Stimulated activated CD8-positive, alpha-beta memory T cell treated with anti-CD3 and anti-CD28 coated beads, Interleukin-4, amount 100 ng/mL, for 48 hours (primary cell): ENCODE data around the gene RPS6KC1.
"Not testable (repeated sequence)": the region's sequence is repeated elsewhere in the genome, so short reads cannot be mapped to it uniquely, and the experiment has no call there.

Experiments
- DNase-seq: peaks from one replicate; pipeline ENCODE4 v3.0.0-alpha.2; 2020

RPS6KC1 gene

DNA sequence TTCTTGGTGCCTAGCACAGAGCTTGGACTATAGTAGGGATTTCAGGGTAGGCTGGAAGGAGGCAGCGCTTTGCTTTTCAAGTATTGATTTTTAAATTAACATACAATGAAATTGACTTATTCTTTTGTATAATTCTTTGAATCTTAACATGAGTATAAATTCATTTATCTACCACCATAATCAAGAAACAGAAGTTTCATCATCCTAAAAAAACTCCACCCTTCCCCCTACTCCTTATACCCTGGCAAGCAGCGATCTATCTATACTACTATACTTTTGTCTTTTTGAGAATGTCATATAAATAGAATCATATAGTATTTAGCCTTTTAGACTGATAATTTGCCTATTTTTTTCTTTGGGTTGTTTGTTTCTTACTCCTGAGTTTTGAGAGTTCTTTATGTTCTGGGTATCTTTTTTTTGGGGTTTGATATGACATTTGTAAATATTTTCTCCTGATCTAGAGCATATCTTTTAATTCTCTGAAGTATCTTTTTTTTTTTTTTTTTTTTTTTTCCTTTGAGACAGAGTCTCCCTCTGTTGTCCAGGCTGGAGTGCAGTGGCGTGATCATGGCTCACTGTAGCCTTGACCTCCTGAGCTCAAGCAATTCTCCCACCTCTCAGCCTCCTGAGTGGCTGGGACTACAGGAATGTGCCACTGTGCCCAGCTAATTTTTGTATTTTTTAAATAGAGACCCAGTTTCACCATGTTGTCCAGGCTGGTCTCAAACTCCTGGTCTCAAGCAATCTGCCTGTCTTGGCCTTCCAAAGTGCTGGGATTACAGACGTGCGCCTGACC, 6.4 kb downstream of the RPS6KC1 start:
- DNase-seq: no peak

DNA sequence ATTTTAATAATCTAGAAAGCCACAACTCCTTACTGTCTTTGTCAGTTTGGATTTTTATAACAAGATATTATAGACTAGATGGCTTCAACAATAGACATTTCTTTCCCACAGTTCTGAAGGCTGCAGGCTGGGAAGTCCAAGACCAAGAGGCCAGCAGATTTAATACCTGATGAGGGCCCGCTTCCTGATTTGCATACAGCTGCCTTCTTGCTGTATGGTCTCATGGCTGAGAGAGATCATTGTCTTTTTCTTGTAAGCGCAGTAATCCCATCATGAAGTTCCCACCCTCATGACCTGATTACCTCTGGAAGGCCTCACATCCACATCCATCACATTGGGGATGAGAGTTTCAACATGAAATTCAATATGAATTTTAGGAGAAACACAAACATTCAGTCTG, 9.8 kb downstream of the RPS6KC1 start:
- no peak for DNase-seq

DNA sequence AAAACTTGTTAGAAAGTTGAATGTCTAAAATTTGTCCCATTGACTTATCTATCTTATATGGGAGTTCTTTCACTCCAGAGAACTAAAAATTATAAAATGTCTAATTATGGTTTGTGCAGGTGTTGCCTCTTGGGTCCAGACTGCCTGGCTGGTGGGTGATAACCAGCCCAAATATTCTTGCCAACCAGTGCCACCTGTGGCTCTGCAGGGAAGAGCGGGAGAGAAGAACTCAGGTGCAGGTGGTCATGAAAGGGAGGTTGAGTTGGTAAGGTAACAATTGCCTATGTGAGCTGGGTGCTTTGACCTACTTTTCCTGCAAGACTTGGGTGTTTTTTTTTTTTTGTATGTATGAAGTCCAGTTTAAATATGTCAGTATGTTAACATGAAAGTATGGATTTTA, 10.2 kb downstream of the RPS6KC1 start:
- DNase-seq: no peak

DNA sequence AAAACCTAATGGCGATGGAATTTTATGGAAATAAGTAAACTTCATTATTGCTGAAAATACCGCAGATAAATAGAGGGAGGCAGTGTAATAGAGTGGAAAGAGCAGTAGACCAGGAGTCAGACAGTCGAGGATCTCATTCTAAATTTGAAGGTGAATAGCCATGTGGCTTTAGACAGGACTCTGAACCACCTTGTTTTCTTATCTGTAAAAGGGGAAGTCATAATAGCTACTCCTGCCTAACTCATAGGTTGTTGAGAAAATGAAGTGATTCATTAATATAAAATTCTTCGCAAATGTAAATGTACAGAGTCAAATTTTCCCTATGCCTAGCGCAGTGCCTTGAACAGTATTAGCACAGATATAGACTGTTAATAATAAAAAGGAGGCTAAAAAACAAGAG, 14.8 kb downstream of the RPS6KC1 start:
- no peak for DNase-seq

DNA sequence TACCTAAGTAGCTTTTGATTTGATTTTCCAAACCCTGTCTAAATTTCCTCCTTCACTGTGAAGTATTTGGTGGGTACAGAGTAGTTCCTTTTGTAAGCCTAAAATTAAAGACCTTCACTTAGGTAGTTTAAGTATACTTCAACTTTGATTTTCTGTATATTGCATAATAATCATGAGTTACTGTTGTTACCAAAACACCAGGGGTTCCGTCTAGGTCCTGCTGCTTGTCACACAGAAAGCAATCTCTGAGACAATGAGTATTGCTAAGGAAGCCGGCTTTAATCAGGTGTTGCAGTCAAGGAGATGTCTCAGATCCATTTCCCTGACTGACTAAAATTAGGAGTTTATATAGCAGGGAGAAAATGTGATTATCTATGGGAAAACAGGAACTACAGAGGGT, 15.3 kb downstream of the RPS6KC1 start:
- DNase-seq: no peak

DNA sequence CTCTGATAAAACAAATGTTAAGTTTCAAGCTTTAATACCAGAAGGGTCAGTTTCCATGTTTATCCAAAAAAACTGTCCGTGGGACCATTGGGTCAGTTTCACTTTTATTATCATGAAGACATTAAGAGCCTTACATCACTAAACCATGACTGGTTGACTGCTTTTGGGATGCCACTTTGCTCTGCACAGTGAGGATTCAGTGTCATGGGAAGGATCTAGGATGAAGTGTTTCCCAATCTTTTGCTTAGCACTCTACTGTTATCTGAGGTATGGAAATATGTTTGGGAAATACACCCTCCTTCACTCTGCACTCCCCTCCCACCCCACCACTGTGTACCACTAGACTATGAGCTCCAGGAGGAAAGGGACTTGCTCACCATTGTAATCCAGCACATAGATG, 16.3 kb downstream of the RPS6KC1 start:
- DNase-seq: no peak

DNA sequence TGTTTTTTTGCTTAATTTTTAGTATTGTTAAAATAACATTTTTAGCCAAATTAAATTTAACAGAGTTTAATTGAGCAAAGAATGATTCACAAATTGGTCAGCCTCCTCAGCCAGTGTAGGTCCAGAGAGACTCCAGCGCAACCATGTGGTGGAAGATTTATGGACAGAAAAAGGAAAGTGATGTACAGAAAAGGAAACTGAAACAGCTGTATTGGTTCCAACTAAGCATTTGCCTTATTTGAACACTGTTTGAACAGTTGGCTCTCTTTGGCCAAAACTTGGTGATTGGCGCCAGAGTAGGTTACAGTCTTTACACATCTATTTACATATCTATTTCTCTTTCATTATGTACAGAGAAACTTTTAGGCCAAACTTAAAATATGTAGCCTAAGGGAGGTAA, 19.4 kb downstream of the RPS6KC1 start:
- no peak for DNase-seq

DNA sequence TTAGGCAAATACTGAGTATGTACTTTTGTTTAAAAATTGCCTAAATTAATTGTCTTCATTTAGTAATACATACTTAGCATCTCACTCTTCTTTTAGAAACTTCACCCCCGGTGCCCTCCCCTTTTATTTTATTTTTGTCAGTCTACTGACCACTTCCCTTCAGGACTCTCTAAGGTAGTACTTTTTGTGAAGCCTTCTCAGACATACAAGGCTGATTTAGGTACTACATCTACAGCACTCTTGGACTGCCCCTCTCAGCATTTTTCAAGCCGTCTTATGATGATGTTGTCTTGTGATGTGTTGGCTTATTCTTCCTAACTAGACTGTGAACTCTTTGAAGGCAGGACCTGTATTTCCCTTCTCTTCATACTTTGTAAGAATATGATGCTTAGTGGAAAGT, 24.7 kb downstream of the RPS6KC1 start:
- no peak for DNase-seq

DNA sequence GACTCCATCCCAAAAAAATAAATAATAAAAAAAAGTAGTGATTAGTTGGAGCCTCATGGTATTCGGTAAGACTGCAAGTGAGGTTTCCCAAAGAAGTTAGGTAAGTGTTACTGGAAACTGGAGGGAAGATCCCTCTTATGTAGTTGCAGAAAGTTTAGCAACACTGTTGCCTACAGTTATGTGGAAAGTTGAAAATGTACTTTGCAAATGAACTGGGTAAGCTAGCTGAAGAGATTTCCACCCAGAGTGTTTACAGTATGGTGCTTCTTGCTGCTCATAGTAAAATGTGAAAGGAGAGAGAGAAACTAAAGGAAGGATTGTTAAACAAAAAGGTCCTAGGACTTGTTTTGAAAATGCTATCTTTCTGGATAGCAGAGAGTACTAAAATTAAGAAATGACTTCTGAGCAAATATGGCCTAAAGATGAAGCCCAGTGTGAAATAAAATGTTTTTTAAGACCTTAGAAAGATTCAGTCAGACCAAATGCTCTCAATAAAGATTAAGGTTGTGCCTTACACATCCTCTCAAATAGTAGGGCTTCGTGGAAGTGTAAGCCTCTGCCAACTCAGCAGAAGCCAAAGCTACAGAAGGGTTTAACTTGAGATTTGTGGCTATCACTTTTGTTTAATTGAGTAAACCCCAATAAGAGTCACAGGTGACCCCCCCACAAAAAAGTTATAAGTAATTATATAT, 31.5 kb downstream of the RPS6KC1 start:
- DNase-seq: no peak

DNA sequence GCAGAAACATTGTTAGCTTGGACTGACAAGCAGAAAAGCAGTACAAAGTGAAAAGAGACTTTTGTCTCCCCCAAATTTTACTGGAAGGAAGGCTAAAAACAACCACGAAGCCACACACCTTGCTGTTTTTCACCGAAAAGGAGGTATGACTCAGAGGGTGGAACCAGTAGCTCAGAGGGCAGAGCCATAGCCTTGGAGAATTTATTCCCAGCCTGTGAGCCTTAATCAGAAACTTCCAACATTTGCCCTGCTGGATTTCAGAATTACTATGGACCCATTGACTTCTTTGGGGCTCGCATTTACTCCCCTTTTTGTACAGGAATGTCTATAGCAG, 32.0 kb downstream of the RPS6KC1 start:
- DNase-seq: no peak

DNA sequence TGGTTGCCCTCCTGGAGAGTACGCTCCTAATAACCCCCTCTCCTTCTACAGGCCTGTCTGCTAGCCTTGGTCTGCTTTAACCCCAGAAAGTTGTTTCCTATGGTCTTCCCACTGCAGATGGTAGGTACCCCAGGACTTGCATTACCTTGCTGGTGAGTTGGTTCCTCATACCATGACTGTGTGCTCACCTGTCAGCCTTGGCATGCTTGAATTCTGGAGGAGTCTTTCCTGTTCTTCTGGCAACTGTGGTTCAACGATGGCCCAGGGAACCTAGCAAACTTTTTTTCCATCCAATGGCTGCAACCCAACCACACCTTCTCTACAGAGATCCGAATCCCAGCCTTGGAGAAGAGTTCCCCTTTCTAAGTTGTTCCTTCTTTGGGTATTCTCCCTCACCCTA, 36.9 kb downstream of the RPS6KC1 start:
- no peak for DNase-seq

DNA sequence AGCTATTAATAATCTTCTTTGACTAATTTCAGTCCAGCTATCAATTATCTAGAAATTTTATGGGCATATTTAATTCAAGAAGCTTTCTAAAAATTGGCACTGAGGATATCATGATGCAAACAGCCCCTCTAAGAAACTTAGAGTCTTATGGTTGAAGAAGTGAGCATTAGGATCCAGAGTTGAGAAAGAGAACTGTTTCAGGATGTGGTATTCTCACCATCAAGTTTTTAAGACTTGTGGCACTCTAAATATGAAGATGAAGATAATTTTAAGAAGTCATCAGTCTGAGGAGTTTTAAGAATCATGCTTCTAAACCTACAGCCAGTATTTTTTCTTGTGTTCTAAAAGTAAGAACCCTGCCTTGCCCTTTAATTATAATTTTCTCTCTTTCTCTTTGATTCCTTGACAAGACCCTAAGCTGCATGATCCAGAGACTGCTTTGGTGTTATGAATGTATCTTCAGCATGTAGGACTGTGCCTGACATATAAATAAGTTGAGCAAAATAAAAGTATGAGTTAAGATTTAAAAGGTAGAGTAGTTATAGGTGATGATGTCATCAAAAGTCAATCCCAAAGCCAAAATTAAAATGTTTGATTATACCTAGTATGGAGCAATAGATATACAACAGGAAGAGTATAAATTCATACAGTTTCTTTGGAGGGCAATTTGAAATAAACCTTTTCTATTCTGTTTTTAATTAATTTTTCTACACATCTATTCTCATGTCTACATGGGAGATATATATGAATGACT, 39.1 kb downstream of the RPS6KC1 start:
- no peak for DNase-seq

DNA sequence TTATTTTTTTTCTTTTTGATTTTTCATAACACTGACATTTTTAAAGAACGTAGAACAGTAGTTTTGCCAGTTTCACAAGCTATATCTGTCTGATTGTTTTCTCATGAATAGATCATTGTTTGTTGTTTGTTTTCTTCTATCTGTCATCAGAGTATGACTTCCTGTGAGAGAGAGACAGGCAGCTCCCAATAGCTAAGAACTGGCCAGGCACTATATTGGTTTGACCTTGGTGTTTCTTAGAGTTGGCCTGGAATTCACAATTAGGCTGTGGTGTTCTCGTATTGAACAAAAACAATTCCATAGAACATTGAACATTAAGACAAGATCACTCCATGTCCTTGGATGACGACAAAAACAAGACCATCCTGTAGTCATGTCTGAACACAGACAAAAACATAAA, 43.4 kb downstream of the RPS6KC1 start:
- DNase-seq: no peak

DNA sequence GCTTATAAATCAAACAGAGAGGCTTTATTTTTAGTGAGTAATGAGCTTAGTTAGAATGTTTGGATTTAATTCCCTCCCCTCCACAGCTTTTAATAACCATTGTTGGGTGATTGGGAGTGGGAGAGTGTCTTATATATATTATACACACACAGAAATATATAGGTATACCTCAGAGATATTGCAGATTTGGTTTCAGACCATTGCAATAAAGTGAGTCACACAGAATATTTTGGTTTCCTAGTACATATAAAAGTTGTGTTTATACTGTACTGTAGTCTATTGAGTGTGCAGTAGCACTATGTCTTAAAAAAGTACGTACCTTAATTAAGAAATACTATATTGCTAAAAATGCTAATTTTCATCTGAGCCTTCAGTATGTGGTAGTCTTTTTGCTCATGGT, 44.4 kb downstream of the RPS6KC1 start:
- DNase-seq: no peak

DNA sequence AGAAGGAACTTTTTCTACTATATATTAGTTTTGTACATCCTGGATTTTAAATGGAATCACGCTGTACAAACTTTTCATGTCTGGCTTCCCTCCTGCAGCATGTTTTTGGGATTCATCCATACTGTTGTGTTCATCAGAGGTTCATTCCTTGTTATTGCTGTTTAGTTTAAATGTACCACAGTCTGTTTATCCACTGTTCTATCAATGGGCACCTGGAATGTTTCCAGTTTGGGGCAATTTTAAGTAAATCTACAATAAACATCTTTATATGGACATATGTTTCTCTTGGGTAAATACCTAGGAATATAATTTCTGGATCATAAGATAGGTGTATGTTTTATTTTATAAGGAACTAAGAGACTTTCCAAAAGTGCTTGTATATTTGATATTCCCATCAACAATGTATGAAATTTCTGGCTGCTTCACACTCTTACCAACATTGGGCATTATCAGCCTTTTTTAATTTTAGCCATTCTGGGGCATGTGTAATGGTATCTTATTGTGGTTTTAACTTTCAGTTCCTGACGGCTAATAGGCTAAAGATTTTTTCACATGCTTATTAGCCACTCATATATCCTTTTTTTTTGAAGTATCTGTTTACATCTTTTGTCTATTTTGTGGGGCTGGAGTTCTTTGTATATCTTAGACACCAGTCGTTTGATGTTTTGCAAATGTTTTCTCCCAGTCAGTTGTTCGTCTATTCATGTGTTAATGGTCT, 48.8 kb downstream of the RPS6KC1 start:
- no peak for DNase-seq

DNA sequence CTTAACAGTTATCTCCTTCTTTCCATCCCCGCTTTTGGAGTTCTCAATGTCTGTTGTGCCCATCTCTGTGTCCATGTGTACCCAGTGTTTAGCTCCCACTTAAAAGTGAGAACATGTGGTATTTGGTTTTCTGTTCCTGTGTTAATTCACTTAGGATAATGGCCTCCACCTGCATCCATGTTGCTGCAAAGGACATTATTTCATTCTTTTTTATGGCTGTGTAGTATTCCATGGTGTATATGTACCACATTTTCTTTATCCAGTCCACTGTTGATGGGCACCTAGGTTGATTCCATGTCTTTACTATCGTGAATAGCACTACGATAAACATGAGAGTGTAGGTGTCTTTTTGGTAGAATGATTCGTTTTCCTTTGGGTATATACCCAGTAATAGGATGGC, 49.5 kb downstream of the RPS6KC1 start:
- DNase-seq: not testable (repeated sequence)

DNA sequence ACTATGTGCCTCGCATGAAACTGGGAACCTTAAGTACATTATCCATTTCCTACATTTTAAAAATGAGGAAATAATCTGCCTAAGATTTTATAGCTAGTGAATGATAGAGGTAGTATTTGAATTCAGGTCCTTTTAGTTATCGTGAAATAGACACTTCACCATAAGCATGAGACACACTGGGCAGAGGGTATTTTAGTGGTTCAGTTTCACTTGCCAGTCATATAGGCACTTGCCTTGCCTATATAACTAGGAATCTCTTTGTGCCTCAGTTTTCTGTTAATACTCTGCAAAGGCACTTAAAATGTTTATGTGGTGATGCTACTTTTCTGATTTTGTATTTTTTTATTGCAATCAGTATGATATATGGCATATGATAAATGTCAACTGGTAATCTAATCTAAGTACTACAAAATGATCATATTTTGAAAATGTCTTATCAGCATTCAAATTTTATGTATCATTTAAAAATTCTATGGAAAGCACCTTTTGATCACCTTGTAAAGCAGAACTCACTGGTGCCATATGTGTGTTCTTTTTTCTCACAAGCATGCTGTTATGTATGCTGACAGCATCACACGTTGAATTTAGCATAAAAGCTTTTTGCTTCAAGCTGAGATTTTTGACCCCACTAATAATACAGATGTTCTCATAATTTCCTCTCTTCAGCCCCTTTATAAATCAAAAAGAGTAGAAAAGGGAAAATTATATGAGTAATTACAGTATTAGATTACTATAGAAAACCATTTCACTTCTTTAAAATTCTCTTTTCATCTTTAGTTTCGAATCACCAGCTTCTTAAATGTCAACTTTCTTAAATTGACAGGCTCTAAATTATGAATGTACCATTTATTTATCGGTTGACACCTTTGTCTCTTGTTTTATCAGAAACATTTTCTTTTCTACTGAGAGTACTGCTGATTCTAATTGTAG, 52.6 kb downstream of the RPS6KC1 start:
- no peak for DNase-seq

DNA sequence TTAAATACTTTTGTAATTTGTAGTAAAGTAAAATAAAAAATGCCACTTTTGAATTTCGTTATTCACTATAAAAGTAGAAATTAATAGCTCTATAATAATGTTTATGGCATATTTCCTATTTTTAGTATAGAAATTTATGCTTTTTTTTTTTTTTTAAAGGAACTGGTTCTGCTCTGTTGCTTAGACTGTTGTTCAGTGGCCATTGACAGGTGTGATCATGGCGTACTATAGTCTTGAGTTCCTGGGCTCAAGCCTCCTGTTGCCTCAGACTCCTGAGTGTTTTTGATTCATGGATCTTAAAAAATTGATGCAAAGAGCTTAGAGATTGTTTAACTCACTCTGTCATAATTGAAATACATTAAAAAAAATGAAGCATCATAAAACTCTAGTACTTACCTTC, 53.6 kb downstream of the RPS6KC1 start:
- no peak for DNase-seq

DNA sequence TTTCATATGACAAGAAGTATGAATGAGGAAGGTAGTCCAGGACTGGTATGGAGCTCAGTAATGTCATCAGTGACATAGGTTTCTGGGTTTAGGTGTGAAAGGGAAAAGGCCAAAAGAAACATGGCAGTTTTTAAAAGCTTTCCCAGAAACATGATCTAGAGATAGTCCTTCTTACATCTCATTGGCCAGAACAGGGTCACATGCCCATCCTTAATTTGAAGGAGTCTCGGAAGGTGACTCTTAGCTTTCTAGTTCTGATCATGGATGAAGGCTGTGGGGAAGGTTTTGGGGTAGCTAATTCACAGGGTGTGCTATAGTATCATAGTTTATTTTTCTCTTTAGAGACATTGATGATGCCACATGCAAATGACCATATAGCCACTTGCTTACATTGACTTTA, 55.3 kb downstream of the RPS6KC1 start:
- no peak for DNase-seq

DNA sequence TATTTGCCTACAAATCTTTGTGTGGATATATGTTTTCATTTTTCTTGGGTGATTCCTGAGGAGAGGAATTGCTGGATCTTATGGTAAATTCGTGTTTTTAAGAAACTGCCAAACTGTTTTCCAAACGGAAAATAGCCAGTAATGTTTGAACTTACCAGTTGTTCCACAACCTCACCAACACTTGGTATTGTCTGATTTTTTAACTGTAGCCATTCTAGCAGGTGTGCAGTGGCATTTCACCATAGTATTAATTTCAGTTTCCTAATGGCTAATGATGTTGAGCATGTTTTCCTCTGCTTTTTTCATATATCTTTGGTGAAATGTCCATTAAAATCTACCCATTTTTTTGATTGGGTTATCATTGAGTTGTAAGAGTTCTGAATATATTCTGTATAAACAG, 56.6 kb downstream of the RPS6KC1 start:
- no peak for DNase-seq

DNA sequence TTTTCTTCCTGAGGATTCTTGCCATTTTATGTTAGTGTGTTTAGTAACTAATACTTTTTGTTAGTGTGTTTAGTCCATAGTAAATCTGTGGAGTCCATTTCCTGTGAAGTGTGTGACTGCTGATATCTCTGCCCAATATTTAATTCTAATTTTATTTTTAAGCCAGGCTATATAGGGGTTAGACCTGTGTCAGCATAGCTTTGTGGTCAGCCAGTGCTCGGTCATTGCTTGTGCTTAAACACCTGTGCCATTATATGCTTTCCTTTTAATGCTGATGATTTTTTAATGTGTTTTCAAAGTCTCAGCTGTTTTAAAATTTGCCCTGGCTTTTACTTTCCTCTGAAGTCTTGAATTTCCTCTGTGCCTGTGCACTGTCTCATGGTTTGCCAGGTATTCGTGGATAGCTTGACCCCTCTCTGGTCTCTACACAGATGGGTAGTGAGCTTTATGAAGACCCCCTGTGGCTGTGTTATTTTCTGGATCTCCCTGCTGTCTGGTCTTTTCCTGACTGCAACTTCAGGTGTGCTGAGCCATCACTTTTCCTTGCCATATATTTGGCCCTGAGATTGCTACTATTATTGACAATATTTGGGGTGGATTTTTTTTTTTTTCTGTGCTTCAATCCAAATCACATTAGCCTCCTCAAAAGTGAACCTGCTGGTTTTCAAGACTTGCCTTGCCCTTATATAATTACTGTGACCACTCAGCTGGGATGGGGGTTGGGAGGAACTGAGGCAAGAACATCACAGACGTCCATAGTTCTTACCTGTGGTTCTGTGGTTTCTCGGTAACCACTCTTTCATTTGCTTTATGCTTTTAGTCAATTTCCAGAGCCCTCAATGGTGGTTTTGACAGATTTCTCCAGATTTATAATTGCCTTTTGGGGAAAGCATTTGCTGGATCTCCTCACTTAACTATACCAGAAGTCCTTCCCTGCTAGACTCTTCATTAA, 59.6 kb downstream of the RPS6KC1 start:
- DNase-seq: no peak
